GM18858 (cell line): Measurements from ENCODE around the gene AIF1L.

ENCODE experiments used
- ATAC-seq: cut with Tn5 transposase; IDR thresholded peaks from one replicate; pipeline ENCODE4 v1.9.1; 2021; ENCODE audit not compliant: unreplicated experiment

AIF1L gene

DNA sequence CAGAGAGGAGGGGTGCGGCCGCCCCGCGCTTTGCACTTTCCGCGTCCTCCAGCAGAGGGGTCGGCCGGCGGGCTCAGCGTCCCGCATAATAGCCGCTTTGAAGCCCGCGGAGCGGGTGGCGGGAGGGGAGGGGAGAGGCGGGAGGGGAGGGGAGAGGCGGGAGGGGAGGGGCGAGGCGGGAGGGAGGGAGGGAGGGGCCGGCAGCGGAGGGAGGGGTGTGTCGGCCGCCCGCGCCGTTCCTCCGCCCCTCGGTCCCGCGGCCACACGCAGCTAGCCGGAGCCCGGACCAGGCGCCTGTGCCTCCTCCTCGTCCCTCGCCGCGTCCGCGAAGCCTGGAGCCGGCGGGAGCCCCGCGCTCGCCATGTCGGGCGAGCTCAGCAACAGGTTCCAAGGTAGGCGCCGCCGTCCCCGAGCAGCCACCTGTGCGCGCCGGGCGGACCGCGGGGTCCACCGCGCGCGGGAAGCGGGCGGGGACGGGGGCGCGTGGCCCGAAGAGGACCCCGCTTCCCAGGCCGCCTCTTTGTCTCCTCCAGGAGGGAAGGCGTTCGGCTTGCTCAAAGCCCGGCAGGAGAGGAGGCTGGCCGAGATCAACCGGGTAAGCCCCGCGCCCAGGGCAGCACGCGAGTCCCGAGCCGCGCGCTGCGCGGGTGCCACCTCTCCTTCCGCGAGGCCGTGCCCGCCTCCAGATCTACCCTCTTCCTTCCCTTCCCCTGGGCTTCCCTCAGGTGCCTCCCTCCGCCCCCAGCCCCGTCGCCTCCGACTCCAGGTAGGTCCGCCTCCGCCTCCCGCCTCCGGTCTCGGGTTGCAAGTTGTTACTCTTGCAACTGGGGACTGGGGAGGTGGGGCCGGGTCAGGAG, at the start of gene AIF1L:
TSS of gene AIF1L (plus strand) at position 263 of the 857 bp plus-strand sequence. CDS start at position 362, 99 bp downstream.
- no peak for ATAC-seq

- no peak for ATAC-seq
Observed at GRCh38 chr9:131046581-131047202, 49.6 kb upstream of the AIF1L start.

DNA sequence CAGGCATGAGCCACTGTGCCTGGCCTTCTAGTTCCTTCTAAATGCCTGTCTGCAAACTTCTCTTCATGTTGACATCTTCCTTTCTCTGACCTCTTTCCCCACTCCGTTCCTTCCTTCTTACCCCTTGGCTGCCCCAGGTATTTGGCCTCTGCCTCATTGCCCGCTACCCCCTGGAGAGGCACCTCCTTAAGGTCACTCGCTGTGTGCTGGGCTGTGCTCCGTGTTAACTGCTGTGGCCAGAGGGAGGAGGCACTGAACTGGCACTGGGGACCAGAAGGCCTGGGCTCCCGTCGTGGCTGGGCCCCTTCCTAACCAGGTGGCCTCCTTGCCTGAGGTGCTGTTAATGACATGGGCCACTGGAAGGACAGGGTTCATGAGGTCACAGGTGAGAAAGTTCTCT, 48.0 kb upstream of the AIF1L start:
- no peak for ATAC-seq

DNA sequence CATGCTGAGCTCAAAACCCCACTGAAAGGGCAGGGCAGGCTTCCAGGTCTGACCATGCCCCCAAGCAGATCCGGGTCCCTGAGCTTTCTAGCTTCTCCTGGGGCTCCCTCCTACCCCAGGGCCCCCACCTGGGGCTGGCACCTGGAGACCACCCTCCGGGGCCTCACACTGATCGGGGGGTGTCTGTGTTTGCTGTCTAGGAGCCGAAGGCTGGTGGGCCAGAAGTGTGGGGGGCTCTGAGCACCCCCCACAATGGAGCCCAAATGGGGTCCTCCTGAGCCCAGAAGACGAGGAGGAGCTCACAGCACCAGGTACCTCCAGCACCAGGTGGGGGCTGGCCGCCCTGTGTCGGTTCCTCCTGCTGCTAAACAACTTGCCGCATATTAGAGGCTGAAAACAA, 47.5 kb upstream of the AIF1L start:
- ATAC-seq = no peak

GRCh38 chr9:131049829-131050715, 46.3 kb upstream of the AIF1L start:
- ATAC-seq = no peak

GRCh38 chr9:131050831-131051230, 45.5 kb upstream of the AIF1L start:
- no peak for ATAC-seq

DNA sequence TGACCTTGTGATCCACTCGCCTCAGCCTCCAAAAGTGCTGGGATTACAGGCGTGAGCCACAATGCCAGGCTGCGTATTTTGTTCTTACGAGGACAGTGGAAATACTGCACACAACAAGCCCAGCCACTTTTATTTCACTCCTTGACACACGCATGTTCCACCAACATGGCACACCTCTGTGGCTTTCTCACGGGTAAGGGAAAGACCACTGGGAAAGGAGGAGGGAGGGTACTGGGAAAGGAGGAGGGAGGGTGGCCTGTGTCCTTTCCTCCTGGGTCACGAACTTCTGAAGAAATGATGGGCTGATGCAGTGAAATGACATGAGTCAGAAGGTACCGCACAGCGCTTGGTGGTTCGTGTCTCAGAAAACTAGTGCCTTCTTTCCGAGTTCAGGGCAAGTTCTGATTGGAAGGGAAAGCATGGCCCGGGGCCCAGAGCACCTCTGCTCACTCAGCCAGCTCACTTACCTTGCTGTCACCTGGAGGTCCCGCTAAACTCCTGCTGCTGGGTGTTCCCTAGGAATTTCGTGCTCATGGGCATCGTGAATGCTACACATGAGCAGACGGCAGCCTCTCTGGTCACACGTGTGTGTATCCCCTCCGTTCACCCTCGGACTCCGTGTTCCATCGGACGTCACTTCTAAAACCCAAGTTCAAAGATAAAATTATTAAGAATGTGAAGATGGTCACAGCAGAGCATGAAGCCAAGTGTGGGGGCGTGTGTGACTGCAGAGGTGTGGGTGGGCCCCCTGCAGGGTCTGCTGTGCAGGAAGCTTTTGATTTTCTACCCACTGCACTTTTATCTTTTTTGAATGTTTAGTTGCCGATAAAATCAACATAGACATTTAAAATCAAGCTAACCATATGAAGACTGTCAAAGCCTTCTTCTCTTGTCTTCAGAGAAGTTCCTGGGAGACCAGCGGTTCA, 44.5 kb upstream of the AIF1L start:
- ATAC-seq = no peak

GRCh38 chr9:131053896-131054295, 42.4 kb upstream of the AIF1L start:
- no peak for ATAC-seq

DNA sequence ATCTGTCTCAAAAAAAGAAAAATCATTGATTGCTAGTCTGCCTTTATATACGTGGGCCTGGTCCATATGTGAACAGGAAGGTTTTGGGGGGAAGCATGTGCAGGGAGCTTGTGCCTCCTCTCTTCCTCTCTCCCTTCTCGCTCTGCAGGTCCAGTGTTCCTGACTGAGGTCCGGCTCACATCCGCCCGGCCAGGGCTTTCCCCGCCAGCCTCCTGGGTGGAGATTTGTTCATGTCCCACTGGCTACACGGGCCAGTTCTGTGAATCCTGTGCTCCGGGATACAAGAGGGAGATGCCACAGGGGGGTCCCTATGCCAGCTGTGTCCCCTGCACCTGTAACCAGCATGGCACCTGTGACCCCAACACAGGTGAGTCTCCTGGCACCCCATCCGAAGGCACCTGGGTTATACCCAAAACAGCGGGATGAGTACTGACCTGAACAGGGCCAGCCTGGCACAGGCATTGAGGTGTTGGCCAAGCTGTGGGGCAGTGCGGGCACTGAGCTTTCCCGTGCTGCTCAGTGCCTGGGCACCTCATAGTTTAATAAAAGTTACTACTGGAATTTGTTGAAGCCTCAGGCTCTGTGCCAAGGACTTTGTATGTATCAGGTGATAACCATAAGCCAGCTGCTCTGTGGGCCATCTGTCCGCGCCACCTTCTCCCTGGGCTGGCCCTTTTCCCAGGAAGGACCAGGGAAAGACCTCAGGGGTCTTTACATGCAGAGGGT, 39.4 kb upstream of the AIF1L start:
- ATAC-seq = no peak

DNA sequence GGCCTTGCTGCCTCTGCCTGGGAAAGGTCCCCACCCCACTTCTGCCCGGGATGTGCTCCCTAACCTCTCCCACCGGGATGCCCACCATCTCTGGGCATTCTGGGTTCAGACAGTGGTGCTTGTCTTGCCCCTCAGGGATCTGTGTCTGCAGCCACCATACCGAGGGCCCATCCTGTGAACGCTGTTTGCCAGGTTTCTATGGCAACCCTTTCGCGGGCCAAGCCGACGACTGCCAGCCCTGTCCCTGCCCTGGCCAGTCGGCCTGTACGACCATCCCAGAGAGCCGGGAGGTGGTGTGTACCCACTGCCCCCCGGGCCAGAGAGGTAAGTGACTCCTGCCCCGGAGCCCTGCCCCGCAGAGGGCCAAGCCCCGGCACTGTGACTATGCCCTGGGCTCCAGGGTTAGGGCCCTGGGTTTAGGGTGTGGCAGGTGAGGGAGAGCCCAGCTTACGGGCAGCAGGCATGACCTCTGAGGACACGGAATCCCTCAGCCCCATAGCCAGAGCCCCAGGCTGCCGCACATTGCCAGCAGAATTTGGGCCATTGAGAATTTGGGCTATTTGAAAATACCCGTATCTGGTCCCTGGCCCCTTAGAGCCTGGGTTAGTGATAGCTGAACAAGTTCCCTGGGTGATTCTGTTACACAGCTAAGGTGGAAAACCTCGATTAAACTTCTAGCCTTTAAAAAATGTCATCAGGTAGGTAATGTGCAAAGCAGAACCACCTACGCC, 35.3 kb upstream of the AIF1L start:
- no peak for ATAC-seq

- no peak for ATAC-seq
Observed at GRCh38 chr9:131062969-131063368, 33.4 kb upstream of the AIF1L start.

DNA sequence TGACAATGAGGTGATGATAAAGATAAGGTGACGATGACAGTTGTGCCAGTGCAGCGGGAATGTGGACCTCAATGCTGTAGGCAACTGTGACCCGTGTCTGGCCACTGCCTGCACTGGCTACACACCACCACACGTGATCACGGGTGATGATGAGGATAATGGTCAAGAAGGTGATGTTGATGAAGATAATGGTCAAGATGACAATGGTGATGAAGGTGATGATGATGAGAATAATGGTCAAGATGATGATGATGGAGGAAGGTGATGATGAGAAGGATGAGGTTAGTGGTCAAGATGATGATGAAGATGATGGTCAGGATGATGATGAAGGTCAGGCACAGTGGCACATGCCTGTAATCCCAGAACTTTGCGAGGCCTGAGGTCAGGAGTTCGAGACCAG, 30.7 kb upstream of the AIF1L start:
- no peak for ATAC-seq

DNA sequence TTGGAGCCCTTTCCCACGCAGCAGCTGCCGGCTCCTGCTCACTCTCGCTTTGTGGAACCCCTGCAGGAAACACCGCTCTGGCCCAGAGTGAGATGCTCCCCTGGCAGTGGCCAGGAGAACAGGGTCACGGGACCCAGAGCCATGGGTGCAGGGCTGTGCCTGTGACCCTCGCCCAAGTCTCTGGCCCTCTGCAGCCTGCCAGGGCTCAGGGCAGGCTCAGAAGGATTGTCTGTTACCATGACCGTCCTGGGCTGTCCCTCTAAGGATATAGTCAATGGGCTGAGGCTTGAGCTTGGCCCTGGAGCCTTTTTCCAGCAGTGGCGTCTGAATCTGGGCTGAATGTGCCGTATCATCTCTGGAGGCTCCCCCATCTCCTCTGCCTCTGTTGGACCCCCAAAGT, 28.7 kb upstream of the AIF1L start:
- no peak for ATAC-seq

DNA sequence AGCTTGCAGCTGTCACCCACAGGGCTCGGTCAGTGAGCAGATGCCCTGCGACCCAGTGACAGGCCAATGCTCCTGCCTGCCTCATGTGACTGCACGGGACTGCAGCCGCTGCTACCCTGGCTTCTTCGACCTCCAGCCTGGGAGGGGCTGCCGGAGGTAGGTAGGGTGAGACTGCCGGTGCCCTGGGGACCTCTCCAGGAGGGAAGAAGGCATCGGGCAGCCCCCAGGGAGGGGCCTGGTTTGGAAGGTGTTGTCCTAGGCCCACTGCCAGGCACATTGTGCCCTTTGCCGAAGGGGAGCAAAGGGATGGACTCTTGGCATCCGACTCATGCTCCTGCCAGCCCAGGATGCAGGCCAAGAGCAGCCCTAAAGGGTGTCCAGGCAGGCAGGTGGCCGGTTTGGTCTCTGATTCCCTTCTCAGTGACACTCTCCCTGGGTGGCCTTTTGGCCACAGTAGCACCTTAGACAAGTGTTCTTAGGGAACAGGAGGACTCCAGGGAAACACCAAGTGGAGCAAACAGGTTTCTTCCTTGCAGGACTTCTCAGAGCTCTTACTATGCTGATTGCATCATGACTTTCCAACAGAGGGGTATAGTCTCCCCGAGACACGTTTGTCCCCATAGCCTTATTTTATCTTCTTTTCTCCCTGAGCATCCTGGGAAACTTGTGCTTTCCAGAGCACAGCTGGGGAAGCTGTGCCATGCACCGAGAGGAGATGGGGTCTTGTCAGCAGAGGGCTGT, 28.1 kb upstream of the AIF1L start:
- ATAC-seq = no peak

- no peak for ATAC-seq
Observed at GRCh38 chr9:131069699-131070098, 26.6 kb upstream of the AIF1L start.

DNA sequence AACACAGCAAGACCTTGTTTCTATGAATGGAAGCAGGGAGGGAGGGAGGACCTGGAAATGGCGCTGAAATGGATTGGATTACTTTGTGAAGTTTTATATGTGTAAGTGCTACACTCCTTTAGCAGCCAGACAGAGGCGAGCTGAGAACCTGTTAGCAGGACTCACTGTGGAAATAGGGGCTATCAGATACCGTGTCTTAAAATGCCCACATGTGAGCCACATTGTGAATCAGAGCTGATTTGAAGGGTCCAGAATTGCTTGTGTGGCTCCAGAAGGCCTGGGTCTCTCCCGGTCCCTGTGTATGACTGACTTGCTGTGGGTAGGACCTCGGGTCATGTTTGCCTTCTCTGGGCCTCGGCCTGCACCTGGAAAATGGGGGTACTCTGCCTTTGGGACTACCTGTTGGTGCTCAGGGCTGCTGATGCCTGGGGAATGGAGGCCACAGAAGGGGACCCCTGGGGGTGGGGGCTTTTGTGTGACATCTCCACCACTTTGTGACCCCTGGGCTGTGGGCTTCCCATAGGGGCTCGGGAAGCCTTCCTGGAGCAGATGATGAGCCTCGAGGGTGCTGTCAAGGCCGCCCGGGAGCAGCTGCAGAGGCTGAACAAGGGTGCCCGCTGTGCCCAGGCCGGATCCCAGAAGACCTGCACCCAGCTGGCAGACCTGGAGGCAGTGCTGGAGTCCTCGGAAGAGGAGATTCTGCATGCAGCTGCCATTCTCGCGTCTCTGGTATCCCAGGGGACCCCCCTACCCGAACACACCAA, 24.0 kb upstream of the AIF1L start:
- ATAC-seq = no peak

DNA sequence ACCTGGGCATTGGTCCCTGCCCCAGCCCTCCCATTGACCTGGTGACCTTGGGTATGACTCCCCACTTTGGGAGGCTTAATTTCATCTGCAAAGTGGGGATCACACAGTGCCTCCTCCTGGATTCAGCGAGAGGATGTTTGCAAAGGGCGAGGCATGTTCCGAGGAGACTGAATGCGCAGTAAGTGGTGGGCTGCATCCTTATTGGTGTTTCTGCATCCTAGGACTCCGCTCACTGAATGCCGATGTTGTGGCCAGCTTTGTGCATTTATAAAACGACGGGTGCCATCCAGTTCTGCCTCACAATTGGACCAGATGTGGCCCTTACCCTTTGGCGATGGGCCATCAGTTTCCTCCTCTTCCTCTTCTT, 23.5 kb upstream of the AIF1L start:
- no peak for ATAC-seq
